ENCODE results near the gene PROCA1.

DNA sequence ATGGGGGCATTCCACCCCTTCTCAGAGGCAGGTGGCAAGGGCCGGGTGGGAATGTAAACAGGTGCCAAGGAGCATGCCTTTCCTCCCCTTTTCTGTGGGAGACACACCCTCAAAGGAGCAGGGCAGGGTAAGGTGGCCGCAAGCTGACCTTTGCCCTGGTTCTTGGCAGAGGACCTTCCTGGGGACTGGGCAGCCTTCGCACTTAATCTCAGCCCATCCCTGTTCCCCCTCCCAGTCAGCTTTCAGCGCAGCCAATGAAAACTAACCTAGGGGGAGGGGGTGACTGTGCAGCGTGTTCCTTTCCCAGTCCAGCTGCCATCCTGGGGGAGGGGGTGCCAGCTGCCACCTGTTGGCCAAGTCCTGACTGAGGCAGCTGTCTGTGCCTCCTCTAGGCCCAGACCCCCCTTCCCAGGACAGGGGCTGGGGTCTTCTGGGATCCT is 34.9 kb upstream of the PROCA1 start:
- TF ChIP-seq, protein P1, sequence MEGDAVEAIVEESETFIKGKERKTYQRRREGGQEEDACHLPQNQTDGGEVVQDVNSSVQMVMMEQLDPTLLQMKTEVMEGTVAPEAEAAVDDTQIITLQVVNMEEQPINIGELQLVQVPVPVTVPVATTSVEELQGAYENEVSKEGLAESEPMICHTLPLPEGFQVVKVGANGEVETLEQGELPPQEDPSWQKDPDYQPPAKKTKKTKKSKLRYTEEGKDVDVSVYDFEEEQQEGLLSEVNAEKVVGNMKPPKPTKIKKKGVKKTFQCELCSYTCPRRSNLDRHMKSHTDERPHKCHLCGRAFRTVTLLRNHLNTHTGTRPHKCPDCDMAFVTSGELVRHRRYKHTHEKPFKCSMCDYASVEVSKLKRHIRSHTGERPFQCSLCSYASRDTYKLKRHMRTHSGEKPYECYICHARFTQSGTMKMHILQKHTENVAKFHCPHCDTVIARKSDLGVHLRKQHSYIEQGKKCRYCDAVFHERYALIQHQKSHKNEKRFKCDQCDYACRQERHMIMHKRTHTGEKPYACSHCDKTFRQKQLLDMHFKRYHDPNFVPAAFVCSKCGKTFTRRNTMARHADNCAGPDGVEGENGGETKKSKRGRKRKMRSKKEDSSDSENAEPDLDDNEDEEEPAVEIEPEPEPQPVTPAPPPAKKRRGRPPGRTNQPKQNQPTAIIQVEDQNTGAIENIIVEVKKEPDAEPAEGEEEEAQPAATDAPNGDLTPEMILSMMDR (IDR thresholded peaks at IDR 0.05): no peak
- TF ChIP-seq POLR2A (IDR thresholded peaks at IDR 0.05): no peak

Measured in lower leg skin (tissue), 3 donors.